KBM-7 (cell line): ENCODE data around the gene ARHGAP25.

ENCODE experiments used
- DNase-seq: peaks from one replicate; pipeline ENCODE4 v3.0.0-alpha.2; 2015
- in situ Hi-C: fragments of 300-500 bp; cut with MboI; formaldehyde crosslinking; loops from 2 replicates; pipeline ENCODE4 v1.14.3; 2020; ENCODE audit warnings: low sequenced_read_pairs, low pct_unique_long_range_greater_than_20kb, mixed read lengths

ARHGAP25 gene

GRCh38 chr2:68716604-68717304 is 17.9 kb upstream of the ARHGAP25 start:
- no peak for DNase-seq
- in situ Hi-C loops: no loop called here

- in situ Hi-C loops: no loop called here
- DNase-seq: no peak
Measured at GRCh38 chr2:68717305-68717661, 17.3 kb upstream of the ARHGAP25 start.

GRCh38 chr2:68719912-68720311 is 14.7 kb upstream of the ARHGAP25 start:
- in situ Hi-C loops: no loop called here
- DNase-seq: no peak

- in situ Hi-C loops: no loop called here
- no peak for DNase-seq
Measured at GRCh38 chr2:68720665-68721064, 13.9 kb upstream of the ARHGAP25 start.

GRCh38 chr2:68721482-68722101 is 13.0 kb upstream of the ARHGAP25 start:
- in situ Hi-C loops: no loop called here

GRCh38 chr2:68722712-68723111 is 11.9 kb upstream of the ARHGAP25 start:
- no peak for DNase-seq
- in situ Hi-C loops: no loop called here

More at GRCh38 chr2:68721482-68722101, 13.0 kb upstream of the ARHGAP25 start:
- DNase-seq: peak; percentile 73

GRCh38 chr2:68723181-68723580 is 11.4 kb upstream of the ARHGAP25 start:
- in situ Hi-C loops: no loop called here
- DNase-seq: no peak

GRCh38 chr2:68726100-68726499 is 8.5 kb upstream of the ARHGAP25 start:
- in situ Hi-C loops: loop anchor here (25.0 kb wide), 1 partner anchor 186 kb away; no protein-coding TSS in a partner anchor
- no peak for DNase-seq

- DNase-seq: peak; percentile 95
- in situ Hi-C loops: loop anchor here (25.0 kb wide), 1 partner anchor 186 kb away; no protein-coding TSS in a partner anchor
Measured at GRCh38 chr2:68726608-68727367, 7.8 kb upstream of the ARHGAP25 start.

- no peak for DNase-seq
- in situ Hi-C loops: loop anchor here (25.0 kb wide), 1 partner anchor 184 kb away; no protein-coding TSS in a partner anchor
Measured at GRCh38 chr2:68727683-68728375, 6.8 kb upstream of the ARHGAP25 start.

GRCh38 chr2:68730828-68731227 is 3.8 kb upstream of the ARHGAP25 start:
- in situ Hi-C loops: loop anchor here (25.0 kb wide), 1 partner anchor 181 kb away; no protein-coding TSS in a partner anchor
- DNase-seq: no peak

GRCh38 chr2:68732036-68732932 is 2.3 kb upstream of the ARHGAP25 start:
- peak; percentile 82 for DNase-seq
- in situ Hi-C loops: loop anchor here (25.0 kb wide), 1 partner anchor 180 kb away; no protein-coding TSS in a partner anchor

- in situ Hi-C loops: loop anchor here (25.0 kb wide), 1 partner anchor 179 kb away; no protein-coding TSS in a partner anchor
- DNase-seq: no peak
Measured at GRCh38 chr2:68733365-68733764, 1.2 kb upstream of the ARHGAP25 start.

GRCh38 chr2:68734176-68734575 is 435 bp upstream of the ARHGAP25 start:
- DNase-seq: no peak
- in situ Hi-C loops: loop anchor here (25.0 kb wide), 1 partner anchor 178 kb away; no protein-coding TSS in a partner anchor

GRCh38 chr2:68736086-68736485 is 1.5 kb downstream of the ARHGAP25 start:
- no peak for DNase-seq
- in situ Hi-C loops: loop anchor here (25.0 kb wide), 1 partner anchor 176 kb away; no protein-coding TSS in a partner anchor

GRCh38 chr2:68737711-68738110 is 3.1 kb downstream of the ARHGAP25 start:
- DNase-seq: no peak
- in situ Hi-C loops: loop anchor here (25.0 kb wide), 1 partner anchor 175 kb away; no protein-coding TSS in a partner anchor

GRCh38 chr2:68738906-68739594 is 4.4 kb downstream of the ARHGAP25 start:
- in situ Hi-C loops: loop anchor here (25.0 kb wide), 1 partner anchor 173 kb away; no protein-coding TSS in a partner anchor
- no peak for DNase-seq
